ENCODE data around the gene EHD2.
"Not testable (repeated sequence)": the region's sequence is repeated elsewhere in the genome, so short reads cannot be mapped to it uniquely, and the experiment has no call there.

EHD2 gene

DNA sequence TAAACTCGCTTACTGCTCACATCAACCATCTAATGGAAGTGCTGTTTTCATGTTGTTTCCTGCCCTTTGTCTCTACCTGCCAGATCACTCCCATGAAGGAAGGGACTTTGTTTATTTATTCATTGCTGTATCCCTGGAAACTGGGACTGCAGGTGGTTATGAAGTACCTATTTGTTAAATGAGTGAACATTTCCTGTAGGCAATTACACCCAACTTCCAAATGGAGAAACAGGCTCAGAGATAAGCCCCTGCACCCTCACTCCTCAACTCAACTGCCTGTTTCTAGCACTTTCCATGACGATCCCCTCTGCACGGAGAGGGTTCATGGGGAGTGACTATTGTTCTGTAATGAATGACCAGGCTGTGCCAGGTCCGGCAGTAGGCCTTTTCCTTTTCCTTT, 63.3 kb downstream of the EHD2 start:
- no peak for DNase-seq

DNA sequence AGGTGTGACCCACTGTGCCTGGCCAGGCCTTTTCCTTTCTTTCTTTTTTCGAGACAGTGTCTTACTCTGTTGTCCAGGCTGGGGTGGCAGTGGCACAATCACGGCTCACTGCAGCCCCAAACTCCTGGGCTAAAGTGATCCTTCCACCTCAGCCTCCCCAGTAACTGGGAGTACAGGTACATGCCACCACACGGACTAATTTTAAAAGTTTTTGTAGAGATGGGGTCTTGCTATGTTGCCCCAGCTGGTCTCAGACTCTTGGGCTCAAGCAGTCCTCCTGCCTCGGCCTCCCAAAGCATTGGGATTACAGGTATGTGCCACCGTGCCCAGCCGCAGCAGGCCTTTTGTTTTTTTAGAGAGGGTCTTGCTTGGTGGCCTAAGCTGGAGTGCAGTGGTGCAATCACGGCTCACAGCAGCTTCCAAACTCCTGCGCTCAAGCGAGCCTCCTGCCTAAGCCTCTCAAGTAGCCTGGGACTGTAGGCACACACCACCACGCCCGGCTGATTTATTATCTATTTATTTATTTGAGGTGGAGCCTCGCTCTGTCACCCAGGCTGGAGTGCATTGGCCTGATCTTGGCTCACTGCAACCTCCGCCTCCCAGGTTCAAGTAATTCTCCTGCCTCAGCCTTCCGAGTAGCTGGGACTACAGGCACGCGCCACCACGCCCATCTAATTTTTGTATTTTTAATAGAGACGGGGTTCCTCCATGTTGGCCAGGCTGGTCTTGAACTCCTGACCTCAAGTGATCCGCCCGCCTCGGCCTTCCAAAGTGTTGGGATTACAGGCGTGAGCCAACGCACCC, 64.2 kb downstream of the EHD2 start:
- not testable (repeated sequence) for DNase-seq

DNA sequence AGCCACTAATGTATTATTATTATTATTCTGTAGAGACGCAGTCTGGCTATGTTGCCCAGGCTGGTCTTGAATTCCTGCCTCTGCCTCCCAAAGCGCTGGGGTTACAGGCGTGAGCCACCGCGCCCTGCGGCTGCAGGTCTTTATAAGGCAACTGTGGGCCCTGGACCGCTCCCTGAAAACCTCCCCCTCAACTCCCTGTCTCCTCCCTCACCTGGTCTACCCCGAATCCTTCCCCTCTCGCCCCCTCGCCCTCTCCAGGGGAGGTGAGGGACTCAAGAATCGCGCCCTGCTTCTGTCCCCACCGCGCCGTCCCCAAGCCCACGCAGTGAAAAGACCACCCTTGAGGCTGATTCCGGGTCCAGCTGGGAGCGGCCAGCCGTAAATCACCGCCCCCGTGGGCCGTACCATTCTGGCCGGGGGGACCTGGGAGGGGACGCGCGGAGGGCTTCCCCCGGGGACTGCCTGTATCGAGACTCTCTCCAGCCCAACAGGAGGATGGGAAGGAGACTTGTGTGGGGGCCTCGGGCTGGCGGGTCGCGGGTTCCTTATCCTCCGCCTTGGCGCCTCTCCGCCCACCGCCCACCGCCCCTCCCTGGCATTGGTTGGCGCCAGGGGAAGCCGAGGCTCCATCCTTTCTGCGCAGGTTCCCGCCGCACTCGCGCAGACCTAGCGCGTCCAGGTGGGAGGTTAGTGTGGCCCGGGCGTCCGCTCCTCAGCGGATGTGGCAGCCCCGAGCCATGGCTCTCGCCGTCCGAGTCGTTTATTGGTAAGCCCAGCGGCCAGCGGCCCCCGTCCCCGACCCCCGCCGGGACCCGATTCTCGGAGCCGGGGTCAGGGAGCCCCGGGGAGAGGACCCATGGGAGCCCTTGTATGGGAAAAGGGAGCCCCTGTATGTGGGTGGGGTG, 65.1 kb downstream of the EHD2 start, which contains the start of gene SELENOW:
Gene SELENOW, plus strand, starts transcription at position 655 of the 905 bp plus-strand sequence. Its CDS starts 83 bp downstream, at position 738.
- peak; percentile 68 to 76 for DNase-seq

DNA sequence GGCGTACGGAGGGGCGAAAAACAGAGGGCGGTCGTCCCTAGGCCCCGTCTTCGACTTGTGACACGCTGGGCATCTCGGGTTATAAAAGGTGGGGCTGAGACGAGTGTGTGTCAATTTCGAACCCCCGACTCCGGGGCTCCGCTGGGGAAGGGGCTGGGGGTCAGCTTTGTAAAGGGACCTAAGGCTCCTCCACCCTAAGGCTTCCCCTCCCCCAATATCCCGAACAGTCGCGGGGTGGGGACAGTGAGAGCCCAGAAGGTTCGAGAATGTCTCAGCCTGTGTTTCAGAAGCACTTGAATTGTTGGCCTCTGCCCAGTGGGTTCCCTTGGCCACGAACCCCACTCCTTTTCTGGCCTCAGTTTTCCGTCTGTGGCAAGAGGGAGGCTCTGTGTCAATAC, 65.7 kb downstream of the EHD2 start:
- DNase-seq: peak in 1 of 2 experiments; percentile 26

DNA sequence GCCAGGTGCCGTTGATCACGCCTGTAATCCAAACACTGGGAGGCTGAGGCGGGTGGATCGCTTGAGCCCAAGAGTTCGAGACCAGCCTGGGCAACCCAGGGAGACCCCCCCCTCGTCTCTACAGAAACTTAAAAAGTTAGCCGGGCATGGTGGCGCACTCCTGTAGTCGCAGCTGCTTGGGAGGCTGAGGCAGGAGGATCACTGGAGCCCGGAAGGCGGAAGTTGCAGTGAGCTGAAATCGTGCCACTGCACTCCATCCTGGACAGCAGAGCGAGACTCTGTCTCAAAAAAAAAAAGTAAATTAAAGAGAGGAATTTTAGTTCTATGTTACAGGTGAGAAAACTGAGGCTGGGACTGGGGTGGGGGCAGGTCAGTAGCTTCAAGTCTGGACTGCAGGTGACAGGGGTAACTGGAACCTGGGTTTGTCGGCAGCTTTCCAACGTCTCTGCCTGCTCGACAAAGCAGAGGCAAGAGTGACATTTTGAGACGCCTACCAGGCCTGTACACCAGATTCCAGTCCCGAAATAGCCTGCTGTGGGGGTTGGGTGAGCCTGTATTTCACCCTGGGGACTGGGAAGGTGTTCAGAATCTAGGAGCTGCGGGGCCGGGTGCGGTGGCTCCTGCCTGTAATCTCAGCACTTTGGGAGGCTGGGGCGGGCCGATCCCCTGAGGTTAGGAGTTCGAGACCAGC, 66.4 kb downstream of the EHD2 start:
- DNase-seq: no peak

DNA sequence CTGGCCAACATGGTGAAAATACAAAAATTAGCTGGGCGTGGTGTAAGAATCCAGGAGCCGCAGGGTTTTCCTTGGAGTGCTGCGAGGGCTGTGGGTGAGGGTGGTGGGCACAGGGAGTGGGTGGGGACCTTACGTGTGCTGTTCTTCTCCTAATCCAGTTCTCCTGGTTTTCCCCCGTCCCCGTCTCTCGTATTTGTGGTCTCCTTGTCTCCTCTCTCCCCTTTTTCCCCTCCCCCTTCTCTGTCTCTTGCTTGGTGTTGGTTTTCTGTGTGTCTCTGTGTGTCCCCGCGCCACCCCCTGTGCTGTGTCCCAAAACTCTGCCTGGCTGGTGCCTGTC, 67.0 kb downstream of the EHD2 start:
- DNase-seq: no peak

DNA sequence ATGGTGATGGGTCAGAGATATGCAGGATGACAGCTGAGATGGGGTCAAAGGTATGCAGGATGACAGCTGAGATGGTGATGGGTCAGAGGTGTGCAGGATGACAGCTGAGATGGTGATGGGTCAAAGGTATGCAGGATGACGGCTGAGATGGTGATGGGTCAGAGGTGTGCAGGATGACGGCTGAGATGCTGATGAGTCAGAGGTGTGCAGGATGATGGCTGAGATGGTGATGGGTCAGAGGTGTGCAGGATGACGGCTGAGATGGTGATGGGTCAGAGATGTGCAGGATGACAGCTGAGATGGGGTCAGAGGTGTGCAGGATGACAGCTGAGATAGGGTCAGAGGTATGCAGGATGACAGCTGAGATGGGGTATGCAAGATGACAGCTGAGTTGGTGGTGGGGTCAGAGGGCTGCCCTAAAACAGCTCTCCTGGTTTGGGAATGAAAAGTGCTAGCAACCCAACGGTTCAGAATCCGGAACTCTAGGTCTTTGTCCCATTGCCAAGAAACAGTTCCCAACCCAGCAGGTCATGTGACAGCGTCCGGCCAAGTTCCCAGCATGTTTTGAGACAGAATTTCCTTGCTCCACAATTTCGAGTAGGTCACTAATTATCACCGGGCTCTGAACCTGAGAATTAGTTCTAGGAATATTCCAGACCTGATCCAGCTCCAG, 68.5 kb downstream of the EHD2 start:
- no peak for DNase-seq

DNA sequence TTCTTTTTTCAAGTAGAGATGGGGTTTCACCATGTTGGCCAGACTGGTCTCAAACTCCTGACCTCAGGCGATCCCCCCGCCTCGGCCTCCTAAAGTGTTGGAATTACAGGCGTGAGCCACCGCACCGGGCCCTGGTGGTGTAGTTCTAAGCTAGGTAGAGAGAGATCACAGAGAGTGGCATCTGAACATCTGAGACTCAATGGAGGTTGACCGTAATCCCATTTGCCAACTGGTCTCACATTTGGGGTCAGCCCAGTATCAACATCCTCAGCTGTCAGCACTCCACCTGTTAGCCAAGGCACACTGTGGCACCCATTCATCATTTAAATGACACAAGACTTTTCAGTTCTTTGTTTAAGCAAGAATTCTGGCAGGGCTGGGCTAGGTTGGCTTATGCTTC, 73.3 kb downstream of the EHD2 start:
- DNase-seq: no peak

DNA sequence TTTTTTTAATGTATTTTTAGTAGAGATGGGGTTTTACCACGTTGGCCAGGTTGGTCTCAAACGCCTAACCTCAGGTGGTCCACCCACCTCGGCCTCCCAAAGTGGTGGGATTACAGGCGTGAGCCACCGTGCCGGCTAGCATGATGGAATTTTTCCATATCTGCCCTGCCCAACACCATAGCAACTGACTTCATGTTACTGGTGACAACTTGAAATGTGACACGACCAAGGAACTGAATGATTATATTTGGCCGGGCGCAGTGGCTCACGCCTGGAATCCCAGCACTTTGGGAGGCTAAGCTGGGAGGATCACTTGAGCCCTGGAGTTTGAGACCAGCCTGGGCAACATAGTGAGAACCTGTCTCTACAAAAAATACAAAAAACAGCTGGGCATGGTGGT, 74.1 kb downstream of the EHD2 start:
- DNase-seq: not testable (repeated sequence)

DNA sequence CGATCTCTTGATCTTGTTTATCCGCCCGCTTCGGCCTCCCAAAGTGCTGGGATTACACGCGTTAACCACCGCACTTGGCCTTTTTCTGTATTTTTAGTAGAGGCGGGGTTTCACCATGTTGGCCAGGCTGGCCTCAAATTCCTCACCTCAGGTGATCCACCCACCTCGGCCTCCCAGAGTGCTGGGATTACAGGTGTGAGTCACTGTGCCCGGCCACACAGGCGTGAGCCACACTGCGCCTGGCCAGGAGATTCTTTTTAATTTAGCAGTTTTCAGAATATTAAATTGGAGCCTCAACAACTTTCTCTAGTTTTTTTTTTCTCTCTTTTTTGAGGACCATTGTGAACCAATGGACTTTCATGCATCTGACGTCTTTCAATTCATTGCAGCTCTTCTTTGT, 76.6 kb downstream of the EHD2 start:
- not testable (repeated sequence) for DNase-seq

DNA sequence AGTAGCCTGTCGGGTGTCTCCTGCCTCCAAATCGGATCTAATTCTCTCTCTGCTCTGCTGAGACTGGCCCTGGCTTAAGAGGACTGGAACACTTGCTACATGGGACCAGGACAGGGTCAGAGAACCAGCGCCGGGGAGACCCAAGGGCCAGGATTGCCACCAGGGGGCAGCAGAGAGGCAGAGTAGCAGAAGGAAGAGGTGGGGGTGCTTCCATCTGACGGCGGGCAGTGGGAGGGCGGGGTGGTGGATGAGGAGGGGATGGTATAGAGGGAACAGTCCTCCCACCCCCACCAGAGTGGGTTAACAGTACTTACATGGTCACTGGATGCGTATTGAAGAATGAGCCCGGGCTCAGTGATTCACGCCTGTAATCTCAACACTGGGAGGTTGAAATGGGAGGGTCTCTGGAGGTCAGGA, 77.2 kb downstream of the EHD2 start:
- peak; percentile 75 to 88 for DNase-seq

DNA sequence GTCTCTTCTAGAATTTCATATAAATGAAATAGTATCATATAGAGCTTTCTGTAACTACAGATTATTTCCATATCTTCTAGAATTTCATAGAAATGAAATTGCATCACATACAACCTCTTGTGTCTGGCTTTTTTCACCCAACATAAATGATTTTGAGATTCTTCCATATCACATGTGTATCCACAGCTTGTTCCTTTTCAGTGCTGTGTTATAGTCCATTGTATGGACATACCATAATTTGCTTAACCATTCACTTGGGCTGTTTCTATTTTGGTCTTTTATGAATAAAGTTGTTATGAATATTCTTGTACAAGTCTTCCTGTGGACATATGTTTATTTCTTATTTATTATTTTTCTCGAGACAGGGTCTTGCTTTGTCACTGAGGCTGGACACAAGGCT, 79.4 kb downstream of the EHD2 start:
- no peak for DNase-seq
